ENCODE data around the gene OGT.

- TF ChIP-seq POLR2A (IDR thresholded peaks at IDR 0.05), result no peak
- no peak for TF ChIP-seq CTCF (IDR thresholded peaks at IDR 0.05)
Observed at GRCh38 chrX:71545364-71545763, 12.5 kb downstream of the OGT start.
